Measurements from ENCODE around the gene GAB4.
"Not testable (repeated sequence)": the region's sequence is repeated elsewhere in the genome, so short reads cannot be mapped to it uniquely, and the experiment has no call there.

The GAB4 gene

GRCh38 chr22:16958475-16958874 lies 49.5 kb downstream of the GAB4 start:
- no peak for DNase-seq (ENCODE audit: low read depth)

GRCh38 chr22:16957781-16958180 lies 50.2 kb downstream of the GAB4 start:
- no peak for DNase-seq (ENCODE audit: low read depth)

GRCh38 chr22:16956290-16956689 lies 51.7 kb downstream of the GAB4 start:
- DNase-seq (ENCODE audit: low read depth): no peak

GRCh38 chr22:16955678-16956210 lies 52.3 kb downstream of the GAB4 start:
- no peak for DNase-seq (ENCODE audit: low read depth)

GRCh38 chr22:16955081-16955480 lies 52.9 kb downstream of the GAB4 start:
- no peak for DNase-seq (ENCODE audit: low read depth)

GRCh38 chr22:16954060-16954403 lies 54.0 kb downstream of the GAB4 start:
- DNase-seq (ENCODE audit: low read depth): no peak

GRCh38 chr22:16953206-16954059 lies 54.6 kb downstream of the GAB4 start:
- no peak for DNase-seq (ENCODE audit: low read depth)

- DNase-seq (ENCODE audit: low read depth): no peak
Measured at GRCh38 chr22:16949561-16949960, 58.5 kb downstream of the GAB4 start.

GRCh38 chr22:16937811-16938210 lies 70.2 kb downstream of the GAB4 start:
- no peak for DNase-seq (ENCODE audit: low read depth)

- DNase-seq (ENCODE audit: low read depth): not testable (repeated sequence)
Measured at GRCh38 chr22:16937209-16937608, 70.8 kb downstream of the GAB4 start.

- no peak for DNase-seq (ENCODE audit: low read depth)
Measured at GRCh38 chr22:16936625-16937024, 71.4 kb downstream of the GAB4 start.

- no peak for DNase-seq (ENCODE audit: low read depth)
Measured at GRCh38 chr22:16935209-16935608, 72.8 kb downstream of the GAB4 start.

GRCh38 chr22:16933291-16934282 lies 74.4 kb downstream of the GAB4 start:
- no peak for DNase-seq (ENCODE audit: low read depth)

GRCh38 chr22:16932577-16932976 lies 75.4 kb downstream of the GAB4 start:
- DNase-seq (ENCODE audit: low read depth): no peak

GRCh38 chr22:16925407-16925966 lies 82.5 kb downstream of the GAB4 start:
- DNase-seq (ENCODE audit: low read depth): no peak

GRCh38 chr22:16922706-16923105 lies 85.3 kb downstream of the GAB4 start:
- no peak for DNase-seq (ENCODE audit: low read depth)

- no peak for DNase-seq (ENCODE audit: low read depth)
Measured at GRCh38 chr22:16922076-16922475, 85.9 kb downstream of the GAB4 start.

- DNase-seq (ENCODE audit: low read depth): peak; percentile 18
Measured at GRCh38 chr22:16917144-16918003, 90.6 kb downstream of the GAB4 start.

- no peak for DNase-seq (ENCODE audit: low read depth)
Measured at GRCh38 chr22:16915701-16916100, 92.3 kb downstream of the GAB4 start.

- DNase-seq (ENCODE audit: low read depth): not testable (repeated sequence)
Measured at GRCh38 chr22:16914911-16915310, 93.1 kb downstream of the GAB4 start.

GRCh38 chr22:16914006-16914405 lies 94.0 kb downstream of the GAB4 start:
- no peak for DNase-seq (ENCODE audit: low read depth)
